Activated CD4-positive, CD25-positive, alpha-beta regulatory T cell treated with anti-CD3 and anti-CD28 coated beads, Interleukin-2, amount 50 U/mL, for 24 hours (primary cell): ENCODE data around the gene SSNA1.

Experiments used
- ATAC-seq, 2 donors: fragments of 150-1000 bp; cut with Tn5 transposase; one replicate each; pipeline ENCODE4 v1.10.0; 2021; ENCODE audit warnings: mild to moderate bottlenecking in 1 of 2, moderate library complexity in 1 of 2

SSNA1 gene

GRCh38 chr9:137222190-137223077 lies 34.0 kb downstream of the SSNA1 start, which contains the start of gene RNF208:
TSS of gene RNF208 (minus strand) at chr9:137222240. CDS start at chr9:137221212, 1,028 bp downstream.
- no peak for ATAC-seq

GRCh38 chr9:137223078-137223970 lies 34.8 kb downstream of the SSNA1 start:
- ATAC-seq, result peak; percentile 91

- no peak for ATAC-seq
Measured at GRCh38 chr9:137224830-137225694, 36.6 kb downstream of the SSNA1 start, which contains the start of gene CYSRT1. TSS of gene CYSRT1 (plus strand) at chr9:137225174. CDS start at chr9:137225622, 448 bp downstream.

GRCh38 chr9:137225699-137226331 lies 37.3 kb downstream of the SSNA1 start:
- no peak for ATAC-seq

GRCh38 chr9:137226338-137227053 lies 38.0 kb downstream of the SSNA1 start:
- ATAC-seq, result no peak

- peak; percentile 30 to 33 for ATAC-seq
Measured at GRCh38 chr9:137227054-137227852, 38.8 kb downstream of the SSNA1 start, which contains the start of gene RNF224. TSS of gene RNF224 (plus strand) at chr9:137227502. CDS start at chr9:137228336, 834 bp downstream.

GRCh38 chr9:137227853-137228505 lies 39.5 kb downstream of the SSNA1 start:
- ATAC-seq, result no peak

GRCh38 chr9:137228506-137228967 lies 40.1 kb downstream of the SSNA1 start:
- ATAC-seq, result no peak

GRCh38 chr9:137228968-137229896 lies 40.8 kb downstream of the SSNA1 start:
- no peak for ATAC-seq

- no peak for ATAC-seq
Measured at GRCh38 chr9:137229903-137230704, 41.6 kb downstream of the SSNA1 start.

GRCh38 chr9:137230705-137231371 lies 42.4 kb downstream of the SSNA1 start, which contains the start of gene SLC34A3:
TSS of gene SLC34A3 (plus strand) at chr9:137230901. CDS start at chr9:137231703, 802 bp downstream.
- no peak for ATAC-seq

- ATAC-seq, result no peak
Measured at GRCh38 chr9:137231372-137232039, 43.0 kb downstream of the SSNA1 start.

GRCh38 chr9:137232101-137232500 lies 43.6 kb downstream of the SSNA1 start:
- ATAC-seq, result no peak

- no peak for ATAC-seq
Measured at GRCh38 chr9:137232510-137232909, 44.0 kb downstream of the SSNA1 start.

GRCh38 chr9:137233143-137233980 lies 44.9 kb downstream of the SSNA1 start:
- no peak for ATAC-seq
